HG03558 (cell line): ENCODE results near the gene VWF.

ENCODE experiments used
- ATAC-seq: cut with Tn5 transposase; IDR thresholded peaks from one replicate; pipeline ENCODE4 v1.9.1; 2021; ENCODE audit warnings: moderate number of reproducible peaks; ENCODE audit not compliant: unreplicated experiment; ENCODE audit errors: extremely low read depth

VWF gene

DNA sequence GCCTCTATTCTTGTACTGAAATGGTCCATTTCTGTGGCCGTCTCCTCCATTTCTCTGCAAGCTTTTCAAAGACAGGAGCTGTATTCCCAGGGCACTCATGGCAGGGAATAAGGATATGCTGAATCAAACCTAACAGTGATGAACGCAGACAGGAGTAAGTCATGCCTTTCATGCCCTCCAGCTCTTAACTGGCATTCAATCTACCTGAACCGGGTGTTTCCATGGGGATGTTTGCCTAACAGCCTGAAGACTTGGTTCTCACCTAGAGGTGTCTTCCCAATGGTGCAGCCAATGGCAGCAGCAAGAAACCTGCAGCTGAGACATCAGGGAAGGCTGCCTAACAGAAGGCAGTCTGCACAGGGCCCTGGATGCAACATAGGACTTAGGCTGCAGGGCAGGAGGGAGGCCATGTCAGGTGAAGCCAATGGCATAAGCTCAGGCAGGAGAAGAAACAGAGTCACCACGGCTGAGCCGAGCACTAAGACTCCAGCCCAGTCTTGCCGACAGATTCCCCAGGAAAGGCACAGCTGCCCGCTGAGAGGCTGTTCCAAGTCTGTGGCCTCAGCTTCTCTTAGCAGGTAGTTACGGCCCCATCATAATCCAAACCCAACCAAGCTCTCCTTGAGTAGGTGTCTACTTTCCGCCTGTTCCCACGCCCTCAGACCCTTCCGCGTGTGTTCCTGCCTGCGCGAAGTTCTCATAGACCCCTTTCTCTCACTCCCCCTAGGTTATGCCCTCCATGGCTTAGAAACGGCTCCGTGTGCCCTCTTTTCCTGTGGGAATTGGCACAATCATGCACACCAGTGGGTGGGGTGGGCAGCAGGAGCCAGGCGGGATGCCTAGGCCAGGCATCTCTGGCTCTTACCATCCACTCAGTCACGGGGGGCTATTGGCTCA, 44.1 kb downstream of the VWF start:
- ATAC-seq = no peak

GRCh38 chr12:6078398-6079096, 45.9 kb downstream of the VWF start:
- ATAC-seq = no peak

GRCh38 chr12:6077692-6078083, 46.8 kb downstream of the VWF start:
- no peak for ATAC-seq

GRCh38 chr12:6076776-6077691, 47.4 kb downstream of the VWF start:
- no peak for ATAC-seq

DNA sequence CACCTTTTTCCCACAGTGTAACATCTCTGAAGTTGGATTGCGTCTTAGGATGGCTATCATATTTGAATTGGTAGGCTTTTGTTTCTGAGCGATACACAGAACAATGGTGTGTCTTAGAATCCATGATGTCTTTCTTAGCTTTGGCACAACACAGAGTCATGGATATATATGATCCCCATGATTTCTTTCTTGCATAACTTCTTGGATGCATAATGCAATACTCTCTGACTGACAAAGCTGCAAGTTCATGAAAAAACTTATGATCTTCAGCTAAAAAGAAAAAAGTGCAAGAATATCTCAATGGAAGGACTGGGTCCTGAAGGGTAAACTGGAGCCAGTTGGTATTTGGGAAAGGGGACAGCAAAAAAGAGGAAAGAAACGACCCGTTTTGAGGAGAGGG, 48.1 kb downstream of the VWF start:
- no peak for ATAC-seq

DNA sequence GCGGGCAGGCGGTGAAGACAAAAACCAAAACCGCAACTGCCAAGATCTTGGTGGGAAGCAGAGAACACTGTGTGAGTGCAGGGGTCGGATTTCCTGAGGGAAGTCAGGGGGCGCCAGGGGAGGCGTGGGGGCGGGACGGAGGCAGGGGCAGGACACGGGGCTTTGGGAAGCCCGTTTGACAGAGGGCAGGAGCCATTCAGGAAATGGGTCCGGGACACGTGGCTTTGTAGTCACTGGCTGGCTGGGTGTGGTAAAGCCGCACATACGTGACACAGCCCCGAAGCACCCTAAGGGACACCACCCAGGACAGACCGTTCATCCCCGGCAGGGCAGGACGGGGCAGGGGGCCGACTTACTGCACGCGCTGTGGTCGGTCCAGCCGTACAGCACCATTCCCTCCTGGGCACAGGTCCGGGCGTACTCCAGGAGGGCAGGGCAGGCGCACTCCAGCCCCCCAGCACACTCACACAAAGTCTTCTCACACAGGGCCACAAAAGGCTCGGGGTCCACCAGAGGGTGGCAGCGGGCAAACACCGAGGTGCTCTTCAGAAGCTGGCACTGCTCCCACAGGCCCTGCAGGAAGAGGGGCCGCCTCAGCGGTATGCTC, 49.4 kb downstream of the VWF start:
- no peak for ATAC-seq

- ATAC-seq = no peak
Measured at GRCh38 chr12:6074427-6074826, 50.0 kb downstream of the VWF start.

- no peak for ATAC-seq
Measured at GRCh38 chr12:6073426-6073825, 51.0 kb downstream of the VWF start.

- no peak for ATAC-seq
Measured at GRCh38 chr12:6072302-6072752, 52.1 kb downstream of the VWF start.

- no peak for ATAC-seq
Measured at GRCh38 chr12:6071589-6071988, 52.9 kb downstream of the VWF start.

DNA sequence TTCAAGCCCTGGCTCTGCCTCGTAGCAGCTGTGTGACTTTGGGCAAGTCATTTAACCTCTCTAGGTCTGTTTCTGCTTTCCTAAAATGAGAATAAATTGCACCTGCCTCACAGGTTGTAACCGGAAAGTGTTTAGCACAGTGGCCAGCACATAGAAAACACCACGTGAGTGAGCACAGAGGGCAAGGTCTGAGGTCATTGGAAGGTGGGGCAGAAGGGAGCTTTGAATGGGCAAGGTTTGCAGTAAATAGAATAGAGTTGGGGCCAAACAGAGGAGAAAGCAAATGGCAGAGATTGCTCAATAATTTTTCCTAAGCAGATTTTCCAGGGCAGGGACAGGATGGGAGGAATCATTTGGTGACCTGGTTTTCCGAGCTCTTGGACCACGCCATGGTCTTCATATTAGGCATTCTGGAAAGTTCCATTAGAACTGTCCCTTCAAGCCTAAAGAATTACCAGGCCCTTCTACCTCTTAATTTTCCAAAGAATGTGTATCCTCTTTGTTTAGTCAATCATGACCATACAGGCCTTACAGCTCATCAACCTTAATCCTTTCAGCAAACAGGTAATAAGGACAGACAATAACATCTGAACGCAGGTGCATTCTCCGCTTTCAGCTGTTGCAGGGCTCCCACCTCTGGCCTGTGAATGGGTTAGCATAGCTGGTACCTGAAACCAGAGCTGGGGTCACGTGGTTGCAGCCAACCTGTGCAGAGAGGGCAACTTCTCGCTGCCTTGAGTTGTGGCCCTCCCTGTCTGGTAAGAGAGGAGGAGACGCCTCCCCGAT, 53.8 kb downstream of the VWF start:
- ATAC-seq = no peak

- no peak for ATAC-seq
Measured at GRCh38 chr12:6069437-6070093, 54.9 kb downstream of the VWF start.

- ATAC-seq = no peak
Measured at GRCh38 chr12:6068227-6068626, 56.2 kb downstream of the VWF start.

GRCh38 chr12:6067152-6067916, 57.1 kb downstream of the VWF start:
- no peak for ATAC-seq

GRCh38 chr12:6066651-6067050, 57.8 kb downstream of the VWF start:
- ATAC-seq = no peak

GRCh38 chr12:6065863-6066199, 58.6 kb downstream of the VWF start:
- ATAC-seq = no peak

DNA sequence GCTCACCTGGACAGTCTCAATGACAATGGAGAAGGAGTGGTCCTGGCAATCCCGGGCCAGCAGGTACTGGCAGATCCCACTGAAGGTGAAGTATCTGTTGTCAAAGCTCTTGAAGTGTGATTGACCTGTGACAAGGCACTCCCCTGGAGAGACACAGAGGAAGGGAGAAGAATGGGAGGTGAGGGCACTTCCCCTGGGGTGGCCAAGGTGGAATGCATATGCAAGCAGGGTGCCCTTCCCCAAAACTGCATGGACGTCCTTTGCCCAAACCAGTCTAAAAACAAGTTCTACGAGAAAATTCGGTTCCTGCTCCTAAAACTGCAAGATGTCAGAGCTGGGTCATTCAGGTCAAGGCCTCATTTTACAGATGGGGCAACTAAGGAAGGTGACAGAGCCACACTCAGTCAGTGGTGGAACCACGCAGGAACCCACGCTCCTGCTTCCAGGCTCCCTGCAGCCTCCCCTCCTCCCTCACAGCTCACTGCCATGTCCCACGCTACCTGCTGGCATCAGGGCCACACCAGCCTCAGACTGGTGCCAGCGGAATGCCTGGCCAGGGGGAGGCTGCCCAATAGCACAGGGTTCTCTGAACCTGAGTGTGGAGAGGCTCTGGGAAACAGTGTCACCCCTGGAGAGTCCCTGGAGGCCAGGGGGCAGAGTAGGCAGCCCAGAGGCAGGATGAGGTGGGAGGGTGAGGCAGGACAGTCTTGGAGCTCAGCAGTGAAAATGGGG, 59.2 kb downstream of the VWF start:
- ATAC-seq = no peak
